Cortex of kidney (tissue), 1 donor: Measurements from ENCODE around the gene GPR83.
"Not testable (repeated sequence)": the region's sequence is repeated elsewhere in the genome, so short reads cannot be mapped to it uniquely, and the experiment has no call there.

Experiments used
- DNase-seq: peaks from one replicate; lab custom pipeline; 2025; lab: John Stamatoyannopoulos, UW

GPR83 gene

GRCh38 chr11:94400839-94401772 is at the start of gene GPR83:
Gene GPR83 (minus strand): TSS chr11:94401419. CDS start chr11:94401247, 172 bp downstream.
- DNase-seq: no peak

- DNase-seq: no peak
These were observed 48.8 kb upstream of the GPR83 start for GRCh38 chr11:94450048-94450447.

GRCh38 chr11:94449437-94449836 is 48.2 kb upstream of the GPR83 start:
- no peak for DNase-seq

- DNase-seq: no peak
These were observed 47.8 kb upstream of the GPR83 start for GRCh38 chr11:94449029-94449428.

- no peak for DNase-seq
These were observed 45.9 kb upstream of the GPR83 start for GRCh38 chr11:94447149-94447548.

- DNase-seq: no peak
These were observed 44.4 kb upstream of the GPR83 start for GRCh38 chr11:94445641-94446040.

- DNase-seq: no peak
These were observed 31.8 kb upstream of the GPR83 start for GRCh38 chr11:94433049-94433448.

GRCh38 chr11:94424662-94425061 is 23.4 kb upstream of the GPR83 start:
- DNase-seq: no peak

GRCh38 chr11:94424011-94424410 is 22.8 kb upstream of the GPR83 start:
- DNase-seq: no peak

- DNase-seq: no peak
These were observed 22.3 kb upstream of the GPR83 start for GRCh38 chr11:94423507-94423906.

- no peak for DNase-seq
These were observed 17.0 kb upstream of the GPR83 start for GRCh38 chr11:94418123-94418765.

- no peak for DNase-seq
These were observed 16.3 kb upstream of the GPR83 start for GRCh38 chr11:94417386-94417987.

- no peak for DNase-seq
These were observed 4.0 kb upstream of the GPR83 start for GRCh38 chr11:94405062-94405833.

- no peak for DNase-seq
These were observed 1.1 kb upstream of the GPR83 start for GRCh38 chr11:94402355-94402754.

GRCh38 chr11:94401773-94402265 is 600 bp upstream of the GPR83 start:
- no peak for DNase-seq

GRCh38 chr11:94400457-94400838 is 771 bp downstream of the GPR83 start:
- no peak for DNase-seq

GRCh38 chr11:94400050-94400449 is 1.2 kb downstream of the GPR83 start:
- no peak for DNase-seq

GRCh38 chr11:94398101-94398500 is 3.1 kb downstream of the GPR83 start:
- DNase-seq: no peak

GRCh38 chr11:94396282-94396681 is 4.9 kb downstream of the GPR83 start:
- DNase-seq: no peak

- not testable (repeated sequence) for DNase-seq
These were observed 9.3 kb downstream of the GPR83 start for GRCh38 chr11:94391937-94392336.

GRCh38 chr11:94379613-94380012 is 21.6 kb downstream of the GPR83 start:
- DNase-seq: no peak

GRCh38 chr11:94376841-94377240 is 24.4 kb downstream of the GPR83 start:
- no peak for DNase-seq
